GM19035 (cell line): Measurements from ENCODE around the gene MRPL45.

Source experiments
- ATAC-seq: cut with Tn5 transposase; IDR thresholded peaks from one replicate; pipeline ENCODE4 v1.9.1; 2021; ENCODE audit not compliant: unreplicated experiment

MRPL45 gene

GRCh38 chr17:38324772-38325171, 27.8 kb downstream of the MRPL45 start:
- no peak for ATAC-seq

GRCh38 chr17:38325221-38325851, 28.4 kb downstream of the MRPL45 start:
- ATAC-seq = no peak

DNA sequence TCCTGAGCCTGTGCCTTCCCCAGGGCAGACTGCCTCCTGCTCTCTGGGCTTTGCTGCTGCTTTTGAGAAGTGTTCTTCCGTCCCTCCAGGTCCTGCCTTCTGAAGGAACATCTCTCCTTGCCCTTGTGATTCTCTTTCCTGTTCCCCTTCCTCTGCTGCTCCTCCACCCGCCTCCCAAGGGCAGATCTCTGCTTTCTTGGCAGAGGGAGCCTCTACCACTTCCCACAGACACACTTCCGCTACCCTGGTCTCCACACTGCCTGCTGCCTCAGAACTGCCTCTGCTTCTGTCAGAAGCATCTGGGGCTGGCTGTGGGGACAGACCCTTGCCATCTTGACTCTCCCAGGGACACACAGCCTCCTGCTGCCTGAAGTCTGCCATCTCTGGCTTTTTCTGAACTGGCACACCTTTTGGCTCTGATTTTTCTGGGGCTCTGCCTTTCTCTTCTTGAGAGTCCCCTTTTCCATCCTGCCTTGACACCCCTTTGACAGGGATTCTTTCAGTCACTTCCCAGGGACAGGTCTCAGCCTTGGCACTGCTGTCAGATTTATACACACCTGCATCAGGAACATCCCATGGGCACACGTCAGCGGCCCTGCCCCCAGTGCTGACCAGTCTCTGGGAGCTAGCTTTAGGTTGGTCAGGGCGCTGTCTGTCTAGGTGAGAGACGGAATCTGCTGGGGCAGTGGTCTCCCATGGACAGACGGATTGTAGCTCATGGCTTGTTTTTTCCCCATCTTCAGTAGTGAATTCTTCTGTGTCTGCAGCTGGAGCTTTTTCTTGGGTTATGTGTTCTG, 30.2 kb downstream of the MRPL45 start:
- no peak for ATAC-seq

DNA sequence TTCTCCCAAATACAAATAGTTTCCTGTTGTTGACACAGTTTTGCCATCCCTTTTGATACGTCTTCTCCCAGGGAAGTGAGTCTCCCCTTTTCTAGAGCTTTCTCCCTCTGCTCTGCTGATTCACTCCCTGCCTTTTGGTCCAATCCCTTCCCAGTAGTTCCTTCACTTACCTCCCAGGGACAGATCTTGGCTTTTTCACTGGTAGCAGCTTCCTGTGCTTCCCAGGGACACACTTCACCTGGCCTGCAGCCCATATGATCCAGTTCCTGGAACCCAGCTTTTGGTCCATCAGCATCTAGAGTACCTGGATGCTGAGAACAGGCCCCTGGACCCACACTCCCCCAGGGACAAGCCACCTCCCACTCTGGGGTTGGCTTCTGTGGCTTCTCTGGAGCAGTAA, 31.0 kb downstream of the MRPL45 start:
- ATAC-seq = no peak

GRCh38 chr17:38328620-38329019, 31.7 kb downstream of the MRPL45 start:
- no peak for ATAC-seq

DNA sequence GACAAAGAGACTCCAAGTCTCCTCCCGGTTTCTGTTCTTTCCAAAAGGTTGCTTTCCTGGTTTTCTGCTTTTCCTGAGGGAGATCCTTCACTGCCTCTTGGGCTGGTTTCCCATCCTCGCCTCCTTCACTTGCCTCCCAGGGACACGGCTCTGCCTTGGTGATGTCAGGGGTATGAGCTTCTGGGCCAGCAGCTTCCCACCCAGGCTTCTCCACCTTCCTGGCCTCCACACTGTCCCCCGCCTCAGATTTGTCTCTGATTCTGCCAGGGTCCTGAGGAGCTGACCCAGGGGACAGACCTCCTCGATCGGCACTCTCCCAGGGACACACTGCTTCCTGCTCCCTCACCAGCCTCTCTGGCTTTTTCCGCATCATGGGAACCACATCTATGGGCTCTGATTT, 32.3 kb downstream of the MRPL45 start:
- no peak for ATAC-seq

DNA sequence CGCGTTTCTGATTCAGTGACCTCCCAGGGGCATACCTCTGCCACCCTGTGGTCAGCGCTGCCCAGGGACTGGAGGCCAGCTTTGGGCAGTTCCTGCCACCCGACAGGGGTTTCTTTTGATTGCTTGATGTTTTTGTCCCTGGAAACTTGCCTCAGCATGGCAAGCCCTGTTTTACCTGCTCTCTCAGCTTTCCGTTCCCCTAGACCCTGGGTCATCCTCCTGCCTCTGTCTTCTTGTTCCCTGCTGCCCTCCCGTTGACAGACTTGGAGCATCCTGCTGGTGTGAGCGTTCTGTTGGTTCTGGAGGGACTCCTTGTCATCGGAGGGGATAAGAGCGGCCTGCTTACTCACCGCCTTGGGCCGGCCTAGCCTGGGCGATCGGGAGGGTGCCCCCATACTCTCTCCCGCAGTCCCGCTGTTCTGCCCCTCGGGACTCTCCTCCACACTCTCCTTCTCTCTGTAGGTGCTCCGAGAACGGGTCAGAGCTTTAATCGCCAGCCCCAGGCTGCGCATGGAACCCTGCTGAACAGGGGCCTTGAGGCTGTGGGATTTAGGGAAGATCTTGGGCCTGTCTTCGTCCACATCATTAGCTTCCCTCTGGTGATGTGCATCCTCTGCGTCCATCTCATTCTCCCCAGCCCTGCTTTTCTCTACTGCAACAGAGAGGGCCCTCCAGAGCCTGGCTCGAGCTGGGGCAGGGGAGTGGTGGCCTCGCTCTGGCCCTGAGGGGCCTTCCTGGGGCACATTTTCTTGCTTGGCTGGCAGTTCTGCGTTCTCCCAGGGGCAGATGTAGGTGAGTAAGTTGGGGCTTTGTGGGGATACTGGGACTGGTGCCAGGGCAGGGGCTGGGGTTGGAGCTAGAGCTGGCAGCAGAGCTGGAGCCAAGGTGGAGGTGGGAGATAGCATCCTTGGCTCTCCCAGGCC, 33.1 kb downstream of the MRPL45 start:
- no peak for ATAC-seq

DNA sequence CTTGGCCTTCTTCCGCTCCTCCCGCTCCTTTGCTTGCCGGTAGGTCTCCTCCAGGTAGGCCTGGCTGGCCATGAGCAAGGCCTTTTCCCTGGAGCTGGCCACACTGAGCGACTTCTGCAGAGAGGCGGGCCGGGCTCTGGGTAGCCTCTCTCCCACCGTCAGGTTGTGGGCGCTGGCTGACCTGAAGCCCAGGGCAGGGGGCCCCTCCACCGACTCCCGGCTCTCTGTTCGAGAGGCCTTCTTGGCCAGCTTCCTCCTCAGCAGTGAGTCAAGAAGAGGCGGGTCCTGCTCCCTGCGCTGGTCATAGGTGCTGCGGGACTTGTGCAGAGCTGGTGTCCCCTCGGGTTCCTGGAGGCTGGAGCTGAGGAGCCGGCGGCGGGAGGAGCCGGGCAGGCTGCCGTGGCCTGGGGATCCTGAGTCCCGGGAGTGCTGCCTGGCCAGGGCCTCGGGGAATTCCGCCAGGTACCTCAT, 34.0 kb downstream of the MRPL45 start:
- ATAC-seq = no peak

DNA sequence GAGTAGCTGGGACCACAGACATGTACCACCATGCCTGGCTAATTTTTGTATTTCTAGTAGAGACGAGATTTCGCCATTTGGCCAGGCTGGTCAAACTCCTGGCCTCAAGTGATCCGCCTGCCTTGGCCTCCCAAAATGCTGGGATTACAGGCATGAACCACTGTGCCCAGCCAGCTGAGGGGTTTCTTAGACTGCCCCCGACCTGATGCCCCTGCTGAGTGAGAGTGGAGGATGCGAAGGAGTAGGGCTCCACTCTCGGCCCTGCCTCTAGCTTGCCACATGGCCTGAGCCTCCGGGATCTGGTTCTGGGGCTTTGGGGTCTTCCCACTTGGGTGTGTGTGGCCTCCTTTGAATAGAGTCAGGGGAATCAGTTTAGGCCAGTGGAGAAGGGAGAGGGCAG, 35.8 kb downstream of the MRPL45 start:
- no peak for ATAC-seq

DNA sequence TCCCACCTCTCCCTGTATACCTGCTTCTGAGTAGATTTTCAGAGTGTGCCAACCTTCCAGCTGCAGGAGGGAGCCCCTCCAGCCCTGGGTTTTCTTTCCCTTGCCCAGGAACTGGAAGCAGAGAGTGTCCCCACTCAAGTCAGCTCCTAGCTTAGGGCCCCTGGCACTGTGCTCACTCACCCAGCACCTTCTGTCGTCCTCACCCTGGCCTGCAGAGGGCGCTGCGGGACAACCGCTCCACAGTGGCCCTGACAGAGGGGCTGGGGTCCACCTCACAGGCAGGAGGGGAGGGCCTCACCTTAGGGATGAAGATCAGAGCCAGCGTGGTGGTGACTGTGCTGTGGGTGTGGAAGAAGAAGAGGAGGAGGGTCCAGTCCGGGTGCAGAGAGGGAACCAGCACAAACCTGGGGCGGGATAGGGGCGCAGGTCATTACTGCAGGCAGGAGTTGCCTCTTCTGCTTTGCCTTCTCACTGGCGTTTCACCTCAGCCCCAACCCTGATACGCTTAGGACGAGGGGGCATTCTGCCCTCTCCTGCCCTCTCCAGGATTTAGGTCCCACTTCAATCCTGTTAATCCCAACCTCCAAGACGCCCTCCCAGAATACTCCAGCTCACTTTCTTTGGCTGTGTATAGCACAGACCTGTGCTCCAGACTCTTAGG, 36.8 kb downstream of the MRPL45 start:
- no peak for ATAC-seq

- no peak for ATAC-seq
These were observed 37.8 kb downstream of the MRPL45 start for GRCh38 chr17:38334480-38335364.

GRCh38 chr17:38336838-38337237, 39.9 kb downstream of the MRPL45 start:
- no peak for ATAC-seq

- ATAC-seq = no peak
These were observed 41.1 kb downstream of the MRPL45 start for GRCh38 chr17:38338053-38338452.

DNA sequence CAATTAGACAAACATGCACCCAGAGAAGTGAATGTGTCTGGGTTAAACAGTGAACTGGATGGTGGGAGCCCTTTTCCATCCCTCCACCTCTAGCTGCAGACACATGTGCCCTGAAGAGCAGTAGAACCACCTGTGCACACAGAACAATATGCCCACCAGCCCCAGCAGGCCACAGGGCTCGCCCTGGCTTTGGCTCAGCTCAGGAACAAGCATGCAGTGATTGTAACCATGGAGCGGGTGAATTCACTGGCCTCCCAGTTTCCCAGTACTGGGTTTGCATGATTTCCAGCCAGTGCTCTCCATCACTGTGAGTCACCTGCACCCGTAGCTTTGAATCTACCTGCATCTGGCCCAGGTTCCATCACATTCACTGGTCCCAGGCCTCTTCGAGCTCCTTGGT, 41.6 kb downstream of the MRPL45 start:
- ATAC-seq = no peak

- no peak for ATAC-seq
These were observed 42.9 kb downstream of the MRPL45 start for GRCh38 chr17:38339891-38340290.

GRCh38 chr17:38341035-38341721, 44.2 kb downstream of the MRPL45 start:
- no peak for ATAC-seq

DNA sequence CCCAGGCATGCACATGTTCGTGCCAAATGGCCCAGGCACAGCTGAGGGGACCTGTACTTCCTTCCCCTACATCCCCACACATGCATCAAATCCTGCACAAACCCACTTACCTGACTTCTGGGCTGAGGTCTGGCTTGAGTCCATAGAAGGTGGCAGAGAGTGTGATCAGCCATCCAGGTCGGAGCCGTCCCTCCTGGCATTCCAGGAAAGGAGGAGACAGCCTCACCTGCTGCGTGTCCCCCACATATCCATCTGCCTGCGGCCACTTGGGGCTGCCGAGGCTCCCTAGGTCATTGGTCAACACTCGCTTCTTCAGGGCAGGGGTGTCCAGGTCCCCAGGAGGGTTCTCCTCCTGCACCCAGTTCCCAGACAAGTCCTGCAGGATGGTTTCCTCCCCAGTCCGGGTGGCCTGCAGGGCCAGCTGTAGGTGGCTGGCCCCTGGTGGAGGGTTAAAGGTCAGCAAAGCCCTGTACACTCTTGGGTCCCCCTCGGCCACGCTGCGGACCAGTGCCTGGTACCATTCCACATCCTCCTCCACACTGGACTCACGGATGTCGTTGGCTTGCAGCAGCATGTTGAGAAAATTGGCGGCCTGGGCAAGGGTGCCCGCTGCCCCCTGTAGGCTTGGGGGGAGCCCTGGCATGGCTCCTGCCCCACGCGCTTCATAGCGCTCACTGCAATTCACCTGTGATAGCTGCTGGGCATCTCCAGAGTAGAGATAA, 46.1 kb downstream of the MRPL45 start:
- no peak for ATAC-seq

GRCh38 chr17:38343608-38344419, 46.8 kb downstream of the MRPL45 start, which contains the start of gene GPR179:
Gene GPR179 (minus strand): TSS chr17:38343956. CDS start chr17:38343789, 167 bp downstream.
- ATAC-seq = no peak
